ENCODE measurements around the gene CYFIP1.

DNA sequence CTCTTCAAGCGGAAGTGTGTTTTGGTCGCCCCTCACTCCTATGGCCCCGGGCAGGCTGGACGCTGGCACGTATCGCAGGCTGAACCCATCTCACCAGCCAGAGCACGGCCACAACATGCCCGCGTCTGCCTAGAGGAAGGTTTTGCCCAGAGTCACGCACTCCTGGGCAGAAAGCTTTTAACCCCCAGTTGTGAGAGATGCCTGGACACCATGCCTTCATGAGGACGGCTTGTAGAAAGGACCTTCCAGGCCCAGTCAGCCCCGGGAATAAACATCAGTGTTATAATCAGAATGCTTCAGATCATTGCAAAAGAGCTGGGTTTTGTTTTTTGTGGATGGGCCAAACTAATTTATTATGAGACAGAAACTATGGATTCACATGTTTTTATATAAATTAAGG is 16.5 kb downstream of the CYFIP1 start:
- TF ChIP-seq SAP130 (CRISPR knock-in tag; IDR thresholded peaks at IDR 0.05; ENCODE audit: low read depth) (no peak), ZNF34 (CRISPR knock-in tag; IDR thresholded peaks at IDR 0.05; ENCODE audit: borderline replicate concordance) (no peak), KDM2A (CRISPR knock-in tag; IDR thresholded peaks at IDR 0.05; ENCODE audit: borderline replicate concordance, low read depth) (no peak)
- TF ChIP-seq, protein P1, sequence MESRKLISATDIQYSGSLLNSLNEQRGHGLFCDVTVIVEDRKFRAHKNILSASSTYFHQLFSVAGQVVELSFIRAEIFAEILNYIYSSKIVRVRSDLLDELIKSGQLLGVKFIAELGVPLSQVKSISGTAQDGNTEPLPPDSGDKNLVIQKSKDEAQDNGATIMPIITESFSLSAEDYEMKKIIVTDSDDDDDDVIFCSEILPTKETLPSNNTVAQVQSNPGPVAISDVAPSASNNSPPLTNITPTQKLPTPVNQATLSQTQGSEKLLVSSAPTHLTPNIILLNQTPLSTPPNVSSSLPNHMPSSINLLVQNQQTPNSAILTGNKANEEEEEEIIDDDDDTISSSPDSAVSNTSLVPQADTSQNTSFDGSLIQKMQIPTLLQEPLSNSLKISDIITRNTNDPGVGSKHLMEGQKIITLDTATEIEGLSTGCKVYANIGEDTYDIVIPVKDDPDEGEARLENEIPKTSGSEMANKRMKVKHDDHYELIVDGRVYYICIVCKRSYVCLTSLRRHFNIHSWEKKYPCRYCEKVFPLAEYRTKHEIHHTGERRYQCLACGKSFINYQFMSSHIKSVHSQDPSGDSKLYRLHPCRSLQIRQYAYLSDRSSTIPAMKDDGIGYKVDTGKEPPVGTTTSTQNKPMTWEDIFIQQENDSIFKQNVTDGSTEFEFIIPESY (CRISPR knock-in tag; IDR thresholded peaks at IDR 0.05) = no peak
- TF ChIP-seq, protein P2, sequence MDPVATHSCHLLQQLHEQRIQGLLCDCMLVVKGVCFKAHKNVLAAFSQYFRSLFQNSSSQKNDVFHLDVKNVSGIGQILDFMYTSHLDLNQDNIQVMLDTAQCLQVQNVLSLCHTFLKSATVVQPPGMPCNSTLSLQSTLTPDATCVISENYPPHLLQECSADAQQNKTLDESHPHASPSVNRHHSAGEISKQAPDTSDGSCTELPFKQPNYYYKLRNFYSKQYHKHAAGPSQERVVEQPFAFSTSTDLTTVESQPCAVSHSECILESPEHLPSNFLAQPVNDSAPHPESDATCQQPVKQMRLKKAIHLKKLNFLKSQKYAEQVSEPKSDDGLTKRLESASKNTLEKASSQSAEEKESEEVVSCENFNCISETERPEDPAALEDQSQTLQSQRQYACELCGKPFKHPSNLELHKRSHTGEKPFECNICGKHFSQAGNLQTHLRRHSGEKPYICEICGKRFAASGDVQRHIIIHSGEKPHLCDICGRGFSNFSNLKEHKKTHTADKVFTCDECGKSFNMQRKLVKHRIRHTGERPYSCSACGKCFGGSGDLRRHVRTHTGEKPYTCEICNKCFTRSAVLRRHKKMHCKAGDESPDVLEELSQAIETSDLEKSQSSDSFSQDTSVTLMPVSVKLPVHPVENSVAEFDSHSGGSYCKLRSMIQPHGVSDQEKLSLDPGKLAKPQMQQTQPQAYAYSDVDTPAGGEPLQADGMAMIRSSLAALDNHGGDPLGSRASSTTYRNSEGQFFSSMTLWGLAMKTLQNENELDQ (CRISPR knock-in tag; IDR thresholded peaks at IDR 0.05; ENCODE audit: borderline replicate concordance) = no peak
